NCI-H2196 treated with DMSO at 0.1 percent for 48 hours (cell line): Measurements from ENCODE around the gene EPO.
"Not testable (repeated sequence)": the region's sequence is repeated elsewhere in the genome, so short reads cannot be mapped to it uniquely, and the experiment has no call there.

Experiments used
- DNase-seq: peaks from one replicate; lab custom pipeline; 2025; ENCODE audit not compliant: unreplicated experiment; lab: John Stamatoyannopoulos, UW

The EPO gene

GRCh38 chr7:100731937-100732636, 11.8 kb downstream of the EPO start:
- no peak for DNase-seq

DNA sequence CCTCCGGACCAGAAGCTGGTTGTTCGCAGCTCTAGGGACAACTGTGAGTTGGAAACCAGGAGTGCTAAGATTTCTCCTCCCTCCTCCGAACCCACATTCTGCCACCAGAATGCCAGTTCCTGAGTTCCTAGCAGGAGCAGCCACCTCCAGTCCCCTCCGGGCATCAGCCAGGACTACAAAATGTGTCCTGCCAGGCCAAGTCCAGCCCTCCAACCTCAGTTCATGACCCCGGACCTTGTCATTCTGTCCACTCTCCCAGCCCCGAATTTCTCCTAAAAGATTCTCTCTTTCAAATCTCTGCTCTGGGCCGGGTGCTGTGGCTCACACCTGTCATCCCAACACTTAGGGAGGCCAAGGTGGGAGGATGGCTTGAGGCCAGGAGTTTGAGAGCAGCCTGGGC, 15.5 kb downstream of the EPO start:
- DNase-seq, result no peak

DNA sequence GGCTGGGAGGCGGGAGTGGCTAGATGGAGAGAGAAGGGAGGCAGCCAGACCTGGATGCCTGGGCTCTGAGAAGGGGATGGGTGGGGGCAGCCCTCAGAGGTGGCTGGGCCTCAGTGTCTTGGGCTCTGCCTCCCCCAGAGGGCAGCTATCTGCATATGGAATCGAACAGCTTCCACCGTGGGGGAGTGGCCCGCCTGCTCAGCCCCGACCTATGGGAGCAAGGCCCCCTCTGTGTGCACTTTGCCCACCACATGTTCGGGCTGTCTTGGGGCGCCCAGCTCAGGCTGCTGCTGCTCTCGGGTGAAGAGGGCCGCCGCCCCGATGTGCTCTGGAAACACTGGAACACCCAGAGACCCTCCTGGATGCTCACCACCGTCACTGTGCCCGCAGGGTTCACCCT, 16.4 kb downstream of the EPO start:
- no peak for DNase-seq

DNA sequence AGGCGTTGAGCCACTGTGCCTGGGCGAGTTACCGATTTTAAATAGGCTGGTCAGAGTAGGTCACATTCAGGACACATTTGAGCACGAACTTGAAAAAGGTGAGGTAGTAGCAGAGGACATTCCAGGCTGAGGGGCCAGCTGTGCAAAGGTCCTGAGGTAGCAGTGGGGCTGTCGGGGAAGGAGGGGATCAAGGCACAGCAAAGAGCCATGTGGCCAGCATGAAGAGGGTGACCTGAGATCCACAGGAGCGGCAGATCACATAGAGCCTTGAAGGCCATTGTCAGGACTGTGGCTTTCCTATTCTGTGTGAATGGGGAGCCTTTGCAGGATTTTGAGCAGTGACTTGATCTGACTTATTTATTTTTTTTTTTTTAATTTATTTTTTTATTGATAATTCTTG, 19.7 kb downstream of the EPO start:
- no peak for DNase-seq

GRCh38 chr7:100744605-100745004, 24.3 kb downstream of the EPO start:
- no peak for DNase-seq

DNA sequence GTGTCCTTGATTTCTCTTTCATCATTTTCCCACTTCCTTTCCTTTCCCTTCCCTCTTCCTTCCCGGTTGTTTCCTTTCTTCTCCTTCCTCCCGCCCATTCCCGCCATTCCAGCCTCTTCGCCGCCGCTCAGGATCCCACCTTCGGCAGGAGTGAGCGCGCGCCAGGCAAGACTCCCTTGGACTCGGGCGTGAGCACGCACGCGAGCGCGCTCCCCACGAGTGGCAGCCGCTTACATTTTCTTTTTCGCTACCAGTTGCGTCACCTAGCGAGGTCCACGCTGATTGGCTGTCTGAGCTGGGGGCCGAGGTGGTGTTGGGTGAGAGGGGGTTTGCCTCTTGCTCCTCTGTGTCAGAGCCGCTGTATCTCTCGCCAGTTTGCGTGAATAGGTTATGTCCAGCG, 24.9 kb downstream of the EPO start:
- DNase-seq, result no peak

- no peak for DNase-seq
These were observed 32.7 kb downstream of the EPO start for GRCh38 chr7:100752994-100753393.

DNA sequence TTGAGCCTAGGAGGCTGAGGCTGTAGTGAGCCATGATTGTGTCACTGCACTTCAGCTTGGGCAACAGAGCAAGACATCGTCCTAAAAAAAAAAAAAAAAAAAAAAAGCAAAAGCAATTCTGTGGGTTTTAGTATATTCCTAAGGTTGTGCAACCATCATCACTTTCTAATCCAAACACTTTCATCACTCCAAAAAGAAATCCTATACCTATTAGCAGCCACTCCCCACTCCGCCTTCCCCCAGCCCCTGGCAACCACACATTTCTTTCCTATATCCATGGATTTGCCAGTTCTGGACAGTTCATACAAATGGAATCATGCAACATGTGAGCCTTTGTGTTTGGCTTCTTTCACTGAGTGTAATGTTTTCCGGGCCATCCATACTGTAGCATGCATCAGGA, 33.5 kb downstream of the EPO start:
- DNase-seq, result no peak

GRCh38 chr7:100759357-100760171, 39.3 kb downstream of the EPO start:
- no peak for DNase-seq

GRCh38 chr7:100762841-100763240, 42.6 kb downstream of the EPO start:
- not testable (repeated sequence) for DNase-seq

GRCh38 chr7:100763556-100764140, 43.4 kb downstream of the EPO start:
- no peak for DNase-seq

DNA sequence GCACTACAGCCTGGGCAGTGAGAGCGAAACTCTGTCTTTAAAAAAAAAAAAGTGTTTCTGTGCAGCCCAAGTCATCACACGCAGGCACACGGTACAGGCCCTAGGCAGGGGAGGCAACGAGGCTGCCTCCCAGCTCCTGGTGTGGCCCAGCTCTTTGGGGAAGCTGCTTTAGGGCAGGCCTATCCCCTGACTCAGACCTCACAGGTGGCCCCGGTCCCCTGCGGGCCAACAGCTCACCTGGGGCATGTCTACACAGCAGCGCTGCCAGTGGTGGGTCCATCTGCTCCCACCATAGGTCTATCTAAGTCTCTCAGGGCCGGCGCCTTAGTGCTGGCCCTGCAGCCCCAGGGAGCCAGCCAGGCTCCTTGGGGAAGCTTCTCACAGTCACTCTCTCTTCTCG, 44.6 kb downstream of the EPO start:
- no peak for DNase-seq

GRCh38 chr7:100765250-100765649, 45.0 kb downstream of the EPO start:
- no peak for DNase-seq

DNA sequence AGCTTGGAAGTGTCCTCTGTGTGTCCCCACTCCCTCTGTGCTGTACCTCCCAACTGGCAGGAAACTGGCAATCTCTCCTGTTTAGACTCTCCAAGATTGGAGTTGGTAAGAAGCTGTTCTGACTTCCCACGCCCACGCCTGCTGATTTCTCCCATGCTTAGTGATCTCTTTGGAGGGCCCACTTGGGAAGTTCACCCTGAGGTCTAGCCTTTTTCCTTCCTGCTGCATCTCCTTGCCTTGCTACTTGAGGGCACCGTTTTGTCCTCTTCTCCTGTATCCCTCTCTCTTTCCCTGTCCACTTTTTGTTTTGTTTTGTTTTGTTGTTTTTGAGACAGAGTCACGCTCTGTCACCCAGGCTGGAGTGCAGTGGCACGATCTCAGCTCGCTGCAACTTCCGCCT, 48.5 kb downstream of the EPO start:
- DNase-seq, result no peak
